Measurements from ENCODE around the gene GPC5. TPM values are rescaled to one million over a fixed set of nuclear protein-coding genes. Genes with fewer than 3 reads are reported as not detected.

GPC5 gene
- total and polyA plus RNA-seq, 9 of the 15 experiments (the other 6 are each of a cell fraction or from before 2014, with no cell fraction given) = 0.18 to 0.27 TPM; not detected in 7

DNA sequence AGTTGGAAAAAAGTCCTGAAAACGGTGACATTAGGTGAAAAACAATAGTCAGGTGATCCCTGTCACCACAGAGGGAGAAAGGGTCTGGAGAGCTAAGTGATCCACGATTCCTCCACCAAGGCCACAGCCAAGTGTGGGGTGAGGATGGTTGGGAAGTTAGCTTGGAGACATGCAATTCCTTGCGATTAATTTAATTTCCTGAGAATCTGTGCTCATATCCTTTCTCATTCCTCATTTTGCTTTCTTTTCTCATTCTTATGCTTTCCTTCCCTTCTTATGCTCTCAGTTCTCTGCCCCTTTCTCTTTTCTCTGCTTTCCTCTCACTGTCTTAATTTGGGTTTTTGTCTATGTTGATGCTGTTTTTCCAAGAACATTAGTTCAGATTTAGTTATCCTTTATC lies 68.8 kb downstream of the GPC5 start (continued):
- TF ChIP-seq, protein P1, sequence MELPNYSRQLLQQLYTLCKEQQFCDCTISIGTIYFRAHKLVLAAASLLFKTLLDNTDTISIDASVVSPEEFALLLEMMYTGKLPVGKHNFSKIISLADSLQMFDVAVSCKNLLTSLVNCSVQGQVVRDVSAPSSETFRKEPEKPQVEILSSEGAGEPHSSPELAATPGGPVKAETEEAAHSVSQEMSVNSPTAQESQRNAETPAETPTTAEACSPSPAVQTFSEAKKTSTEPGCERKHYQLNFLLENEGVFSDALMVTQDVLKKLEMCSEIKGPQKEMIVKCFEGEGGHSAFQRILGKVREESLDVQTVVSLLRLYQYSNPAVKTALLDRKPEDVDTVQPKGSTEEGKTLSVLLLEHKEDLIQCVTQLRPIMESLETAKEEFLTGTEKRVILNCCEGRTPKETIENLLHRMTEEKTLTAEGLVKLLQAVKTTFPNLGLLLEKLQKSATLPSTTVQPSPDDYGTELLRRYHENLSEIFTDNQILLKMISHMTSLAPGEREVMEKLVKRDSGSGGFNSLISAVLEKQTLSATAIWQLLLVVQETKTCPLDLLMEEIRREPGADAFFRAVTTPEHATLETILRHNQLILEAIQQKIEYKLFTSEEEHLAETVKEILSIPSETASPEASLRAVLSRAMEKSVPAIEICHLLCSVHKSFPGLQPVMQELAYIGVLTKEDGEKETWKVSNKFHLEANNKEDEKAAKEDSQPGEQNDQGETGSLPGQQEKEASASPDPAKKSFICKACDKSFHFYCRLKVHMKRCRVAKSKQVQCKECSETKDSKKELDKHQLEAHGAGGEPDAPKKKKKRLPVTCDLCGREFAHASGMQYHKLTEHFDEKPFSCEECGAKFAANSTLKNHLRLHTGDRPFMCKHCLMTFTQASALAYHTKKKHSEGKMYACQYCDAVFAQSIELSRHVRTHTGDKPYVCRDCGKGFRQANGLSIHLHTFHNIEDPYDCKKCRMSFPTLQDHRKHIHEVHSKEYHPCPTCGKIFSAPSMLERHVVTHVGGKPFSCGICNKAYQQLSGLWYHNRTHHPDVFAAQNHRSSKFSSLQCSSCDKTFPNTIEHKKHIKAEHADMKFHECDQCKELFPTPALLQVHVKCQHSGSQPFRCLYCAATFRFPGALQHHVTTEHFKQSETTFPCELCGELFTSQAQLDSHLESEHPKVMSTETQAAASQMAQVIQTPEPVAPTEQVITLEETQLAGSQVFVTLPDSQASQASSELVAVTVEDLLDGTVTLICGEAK (IDR thresholded peaks at IDR 0.05) = no peak
- TF ChIP-seq, protein P1 (CRISPR knock-in tag; IDR thresholded peaks at IDR 0.05) = no peak
- TF ChIP-seq, protein P2, sequence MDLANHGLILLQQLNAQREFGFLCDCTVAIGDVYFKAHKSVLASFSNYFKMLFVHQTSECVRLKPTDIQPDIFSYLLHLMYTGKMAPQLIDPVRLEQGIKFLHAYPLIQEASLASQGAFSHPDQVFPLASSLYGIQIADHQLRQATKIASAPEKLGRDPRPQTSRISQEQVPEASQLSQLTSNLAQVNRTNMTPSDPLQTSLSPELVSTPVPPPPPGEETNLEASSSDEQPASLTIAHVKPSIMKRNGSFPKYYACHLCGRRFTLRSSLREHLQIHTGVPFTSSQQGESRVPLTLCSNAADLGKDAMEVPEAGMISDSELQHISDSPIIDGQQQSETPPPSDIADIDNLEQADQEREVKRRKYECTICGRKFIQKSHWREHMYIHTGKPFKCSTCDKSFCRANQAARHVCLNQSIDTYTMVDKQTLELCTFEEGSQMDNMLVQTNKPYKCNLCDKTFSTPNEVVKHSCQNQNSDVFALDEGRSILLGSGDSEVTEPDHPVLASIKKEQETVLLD (IDR thresholded peaks at IDR 0.05) = no peak
- no peak for TF ChIP-seq CBFA2T2 (conservative IDR thresholded peaks at IDR 0.05)
- TF ChIP-seq CHD4 (IDR thresholded peaks at IDR 0.05; ENCODE audit: insufficient read depth, insufficient replicate concordance, low read depth, low read length, poor library complexity, severe bottlenecking) = no peak
- no peak for TF ChIP-seq NCOA1 (IDR thresholded peaks at IDR 0.05; ENCODE audit: low read depth)
- no peak for TF ChIP-seq ELF4 (CRISPR knock-in tag; IDR thresholded peaks at IDR 0.05)
- TF ChIP-seq, protein P3, sequence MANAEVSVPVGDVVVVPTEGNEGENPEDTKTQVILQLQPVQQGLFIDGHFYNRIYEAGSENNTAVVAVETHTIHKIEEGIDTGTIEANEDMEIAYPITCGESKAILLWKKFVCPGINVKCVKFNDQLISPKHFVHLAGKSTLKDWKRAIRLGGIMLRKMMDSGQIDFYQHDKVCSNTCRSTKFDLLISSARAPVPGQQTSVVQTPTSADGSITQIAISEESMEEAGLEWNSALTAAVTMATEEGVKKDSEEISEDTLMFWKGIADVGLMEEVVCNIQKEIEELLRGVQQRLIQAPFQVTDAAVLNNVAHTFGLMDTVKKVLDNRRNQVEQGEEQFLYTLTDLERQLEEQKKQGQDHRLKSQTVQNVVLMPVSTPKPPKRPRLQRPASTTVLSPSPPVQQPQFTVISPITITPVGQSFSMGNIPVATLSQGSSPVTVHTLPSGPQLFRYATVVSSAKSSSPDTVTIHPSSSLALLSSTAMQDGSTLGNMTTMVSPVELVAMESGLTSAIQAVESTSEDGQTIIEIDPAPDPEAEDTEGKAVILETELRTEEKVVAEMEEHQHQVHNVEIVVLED (CRISPR knock-in tag; IDR thresholded peaks at IDR 0.05) = no peak
- TF ChIP-seq TCF7L2 (IDR thresholded peaks at IDR 0.05; ENCODE audit: low read depth, low read length) = no peak
- TF ChIP-seq ARID2 (IDR thresholded peaks at IDR 0.05) = peak; percentile 21; the same call in 1 of the 2 replicates
- TF ChIP-seq STAT5A (IDR thresholded peaks at IDR 0.05; ENCODE audit: borderline replicate concordance, low read length) = no peak
- TF ChIP-seq HDAC8 (tag; IDR thresholded peaks at IDR 0.05) = no peak
- TF ChIP-seq ZNF324 (CRISPR knock-in tag; IDR thresholded peaks at IDR 0.05) = no peak
- TF ChIP-seq HNRNPL (IDR thresholded peaks at IDR 0.05; ENCODE audit: low read depth, low read length) = no peak
- TF ChIP-seq, protein P4, sequence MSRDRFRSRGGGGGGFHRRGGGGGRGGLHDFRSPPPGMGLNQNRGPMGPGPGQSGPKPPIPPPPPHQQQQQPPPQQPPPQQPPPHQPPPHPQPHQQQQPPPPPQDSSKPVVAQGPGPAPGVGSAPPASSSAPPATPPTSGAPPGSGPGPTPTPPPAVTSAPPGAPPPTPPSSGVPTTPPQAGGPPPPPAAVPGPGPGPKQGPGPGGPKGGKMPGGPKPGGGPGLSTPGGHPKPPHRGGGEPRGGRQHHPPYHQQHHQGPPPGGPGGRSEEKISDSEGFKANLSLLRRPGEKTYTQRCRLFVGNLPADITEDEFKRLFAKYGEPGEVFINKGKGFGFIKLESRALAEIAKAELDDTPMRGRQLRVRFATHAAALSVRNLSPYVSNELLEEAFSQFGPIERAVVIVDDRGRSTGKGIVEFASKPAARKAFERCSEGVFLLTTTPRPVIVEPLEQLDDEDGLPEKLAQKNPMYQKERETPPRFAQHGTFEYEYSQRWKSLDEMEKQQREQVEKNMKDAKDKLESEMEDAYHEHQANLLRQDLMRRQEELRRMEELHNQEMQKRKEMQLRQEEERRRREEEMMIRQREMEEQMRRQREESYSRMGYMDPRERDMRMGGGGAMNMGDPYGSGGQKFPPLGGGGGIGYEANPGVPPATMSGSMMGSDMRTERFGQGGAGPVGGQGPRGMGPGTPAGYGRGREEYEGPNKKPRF (IDR thresholded peaks at IDR 0.05; ENCODE audit: low read depth, low read length) = 0 out of 2 replicates have a peak, but pooled peaks have one; percentile 54
